Fibroblast of pulmonary artery (primary cell): ENCODE measurements around the gene ADAMTS13.

Experiments used
- DNase-seq: peaks from one replicate; pipeline ENCODE4 v3.0.0-alpha.2; 2010; ENCODE audit warnings: low read depth
- H3K4me3 ChIP-seq: replicated peaks from 2 replicates; pipeline ENCODE4 v1.5.1; 2011; ENCODE audit warnings: low read depth, mild to moderate bottlenecking, control low read depth, low read length, moderate library complexity
- CTCF ChIP-seq: IDR thresholded peaks from 2 replicates; pipeline ENCODE4 v1.5.1; 2011; ENCODE audit warnings: mild to moderate bottlenecking, control low read depth, low read length, inconsistent platforms; ENCODE audit errors: missing control alignments

Gene ADAMTS13

DNA sequence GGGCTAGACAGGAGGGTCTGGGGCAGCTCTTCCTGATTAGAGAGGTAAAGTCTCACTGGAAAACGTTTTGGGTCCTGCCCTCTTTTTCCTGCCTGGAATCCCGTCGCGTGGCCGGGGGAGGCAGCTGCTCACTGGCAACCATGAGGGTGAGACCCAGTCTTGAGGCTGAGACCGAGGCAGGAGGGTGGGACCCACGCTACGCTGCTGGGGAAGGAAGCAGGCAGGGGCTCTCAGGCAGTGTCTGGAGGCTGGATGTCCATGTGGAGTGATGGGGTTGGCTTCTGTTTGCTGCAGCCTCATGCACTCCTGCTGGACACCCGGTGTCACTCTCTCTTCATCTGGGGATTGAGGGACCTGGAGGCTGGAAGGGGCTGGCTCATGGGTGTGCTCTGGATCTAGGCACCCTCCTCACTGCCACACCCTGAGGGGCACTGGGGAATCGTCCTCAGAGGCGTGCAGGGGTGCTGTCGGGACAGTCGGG lies 68.1 kb downstream of the ADAMTS13 start:
- H3K4me3 ChIP-seq = no peak overlapping the region
- DNase-seq = no peak
- no peak for TF ChIP-seq CTCF

- TF ChIP-seq CTCF = no peak
- no peak overlapping the region for H3K4me3 ChIP-seq
- DNase-seq = no peak
These were observed 68.9 kb downstream of the ADAMTS13 start for GRCh38 chr9:133490865-133491655.

DNA sequence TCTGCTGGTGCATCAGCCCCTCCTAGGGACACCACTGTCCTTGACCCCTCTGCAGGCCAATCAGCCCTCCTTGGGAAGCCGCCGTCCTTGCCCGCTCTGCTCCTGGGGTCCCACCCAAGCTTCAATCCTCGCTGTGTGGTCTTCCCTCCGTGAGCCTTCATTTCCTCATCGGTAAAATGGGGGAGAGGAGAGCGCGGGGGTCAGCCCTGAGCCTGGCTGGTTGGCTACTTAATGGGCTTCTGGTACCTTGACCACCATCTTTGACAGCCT lies 69.4 kb downstream of the ADAMTS13 start:
- DNase-seq = no peak
- TF ChIP-seq CTCF = no peak
- no peak overlapping the region for H3K4me3 ChIP-seq

DNA sequence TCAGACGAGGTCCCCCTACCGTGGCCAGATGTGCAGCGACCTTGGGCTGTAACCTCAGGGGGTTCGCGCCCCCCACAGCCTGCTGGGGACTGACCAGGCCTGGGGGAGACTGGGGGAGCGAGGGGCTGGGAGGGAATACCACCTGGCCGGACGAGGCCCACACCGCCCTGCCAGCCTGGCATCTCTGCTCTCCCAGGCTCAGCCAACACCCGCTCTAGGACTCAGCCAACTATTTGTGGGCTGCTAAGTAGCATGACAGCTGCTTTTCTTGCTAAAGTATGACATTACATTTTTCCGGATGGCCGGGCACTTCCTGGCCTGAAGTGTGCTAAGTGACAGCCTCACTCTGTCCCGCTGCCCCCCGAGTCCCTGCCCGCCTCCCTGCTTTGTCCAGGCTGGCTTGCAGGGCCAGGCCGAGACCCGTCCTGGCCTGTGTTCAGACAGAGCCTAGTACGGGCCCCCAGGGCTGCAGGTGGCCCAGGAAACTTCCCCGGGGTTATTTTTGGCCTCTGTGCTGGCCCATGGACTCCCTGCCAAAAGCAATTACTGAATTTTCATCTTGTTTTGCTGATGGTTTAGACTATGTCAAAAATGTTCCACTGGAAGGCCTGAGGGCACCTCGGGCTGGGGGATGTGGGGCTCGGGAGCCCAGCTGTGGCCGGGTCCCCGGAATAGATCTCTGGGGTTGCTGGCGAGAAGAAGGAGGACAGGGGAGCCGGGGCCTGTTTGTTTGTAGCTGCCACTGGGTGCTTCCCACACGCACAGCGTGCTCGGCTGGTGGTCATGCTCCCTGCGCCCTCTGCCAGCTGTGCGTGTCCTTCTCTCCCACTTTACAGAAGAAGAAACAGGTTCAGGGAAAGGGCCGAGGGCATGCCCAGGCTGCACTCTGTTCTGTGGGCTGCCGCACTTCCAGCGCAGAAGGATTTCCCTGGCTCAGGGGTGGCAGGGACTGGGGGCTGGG lies 70.2 kb downstream of the ADAMTS13 start:
- no peak for DNase-seq
- H3K4me3 ChIP-seq = no peak overlapping the region
- TF ChIP-seq CTCF = no peak

DNA sequence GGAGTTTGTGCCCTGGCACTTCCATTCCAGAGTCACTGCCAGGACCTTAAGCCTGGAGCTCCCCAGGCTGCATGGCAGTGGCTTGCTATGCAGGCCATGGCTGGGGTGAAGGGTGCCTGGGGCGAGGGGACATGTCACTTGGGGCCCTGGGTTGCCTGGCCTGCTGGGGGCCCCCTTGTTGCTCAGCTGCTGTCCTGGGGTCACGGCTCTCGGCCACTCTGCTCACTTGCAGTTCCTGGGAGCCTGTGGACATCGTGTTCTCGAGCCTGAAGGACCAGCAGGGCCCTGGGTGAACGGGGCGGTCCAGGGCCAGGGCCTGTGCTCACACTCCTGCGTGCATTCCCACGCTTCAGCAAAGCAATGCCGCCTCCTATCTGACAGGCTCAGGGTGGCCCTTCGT lies 71.3 kb downstream of the ADAMTS13 start:
- DNase-seq = no peak
- TF ChIP-seq CTCF = no peak
- no peak overlapping the region for H3K4me3 ChIP-seq

DNA sequence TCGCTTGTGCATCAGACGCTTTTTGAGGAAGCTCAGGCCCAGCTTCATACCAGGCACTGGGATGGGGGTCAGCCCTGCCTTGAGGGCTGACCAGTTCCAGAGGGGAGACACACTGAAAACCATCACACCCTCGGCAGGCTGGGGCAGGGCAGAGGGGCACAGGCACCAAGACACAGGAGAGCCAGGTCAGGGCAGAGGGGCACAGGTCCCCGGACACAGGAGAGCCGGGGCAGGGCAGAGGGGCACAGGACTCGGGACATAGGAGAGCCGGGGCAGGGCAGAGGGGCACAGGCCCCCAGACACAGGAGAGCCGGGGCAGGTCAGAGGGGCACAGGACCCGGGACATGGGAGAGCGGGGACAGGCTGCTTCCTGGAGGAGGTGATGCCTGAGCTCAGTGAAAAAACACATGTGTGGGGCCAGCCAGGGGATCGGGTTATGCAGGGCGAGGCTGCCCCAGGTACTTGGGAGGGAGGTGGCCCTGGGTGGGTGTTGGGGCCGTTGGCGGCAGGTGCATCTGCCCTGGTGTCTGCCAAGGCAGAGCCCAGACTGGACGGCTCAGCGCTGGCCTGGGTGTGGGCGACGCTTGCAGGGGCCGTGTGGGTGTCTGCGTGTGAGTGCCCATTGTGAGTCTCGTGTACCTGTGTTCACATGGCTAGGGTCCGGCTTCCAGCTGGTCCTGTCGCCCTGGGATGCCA lies 71.8 kb downstream of the ADAMTS13 start:
- TF ChIP-seq CTCF = no peak
- no peak for DNase-seq
- H3K4me3 ChIP-seq = no peak overlapping the region
